ENCODE data around the gene DLEC1.
"Not testable (repeated sequence)": the region's sequence is repeated elsewhere in the genome, so short reads cannot be mapped to it uniquely, and the experiment has no call there.

The DLEC1 gene

GRCh38 chr3:38046821-38047220 lies 7.8 kb downstream of the DLEC1 start:
- no peak for DNase-seq

GRCh38 chr3:38047896-38048295 lies 8.9 kb downstream of the DLEC1 start:
- DNase-seq, result no peak

- no peak for DNase-seq
Measured at GRCh38 chr3:38049358-38050126, 10.5 kb downstream of the DLEC1 start.

- DNase-seq, result no peak
Measured at GRCh38 chr3:38051131-38051530, 12.1 kb downstream of the DLEC1 start.

- DNase-seq, result not testable (repeated sequence)
Measured at GRCh38 chr3:38053286-38053685, 14.3 kb downstream of the DLEC1 start.

GRCh38 chr3:38053813-38054498 lies 14.9 kb downstream of the DLEC1 start:
- not testable (repeated sequence) for DNase-seq

- no peak for DNase-seq
Measured at GRCh38 chr3:38054499-38055001, 15.5 kb downstream of the DLEC1 start.

GRCh38 chr3:38059148-38059547 lies 20.1 kb downstream of the DLEC1 start:
- no peak for DNase-seq

GRCh38 chr3:38059591-38059990 lies 20.6 kb downstream of the DLEC1 start:
- no peak for DNase-seq

- DNase-seq, result no peak
Measured at GRCh38 chr3:38062809-38063208, 23.8 kb downstream of the DLEC1 start.

- DNase-seq, result not testable (repeated sequence)
Measured at GRCh38 chr3:38064453-38064852, 25.4 kb downstream of the DLEC1 start.

GRCh38 chr3:38067508-38068233 lies 28.7 kb downstream of the DLEC1 start:
- DNase-seq, result no peak

- no peak for DNase-seq
Measured at GRCh38 chr3:38070013-38070412, 31.0 kb downstream of the DLEC1 start.

- not testable (repeated sequence) for DNase-seq
Measured at GRCh38 chr3:38077073-38077472, 38.1 kb downstream of the DLEC1 start.

GRCh38 chr3:38082296-38082695 lies 43.3 kb downstream of the DLEC1 start:
- not testable (repeated sequence) for DNase-seq

- DNase-seq, result not testable (repeated sequence)
Measured at GRCh38 chr3:38083254-38083653, 44.2 kb downstream of the DLEC1 start.

- DNase-seq, result no peak
Measured at GRCh38 chr3:38083871-38084333, 44.9 kb downstream of the DLEC1 start.

GRCh38 chr3:38084334-38085310 lies 45.6 kb downstream of the DLEC1 start:
- DNase-seq, result no peak

GRCh38 chr3:38085311-38085942 lies 46.4 kb downstream of the DLEC1 start:
- DNase-seq, result no peak

GRCh38 chr3:38085943-38086324 lies 46.9 kb downstream of the DLEC1 start:
- DNase-seq, result no peak

GRCh38 chr3:38086496-38086895 lies 47.5 kb downstream of the DLEC1 start:
- DNase-seq, result no peak

GRCh38 chr3:38087278-38087677 lies 48.3 kb downstream of the DLEC1 start:
- not testable (repeated sequence) for DNase-seq
